Testis (tissue), 2 donors: ENCODE data around the gene GABBR2.

Source experiments
- CTCF ChIP-seq, 3 experiments: fragments of 450-650 bp in 2 of 3; fragments of 200-600 bp in 1 of 3; sonication (generic) in 1 of 3; IDR thresholded peaks; one replicate each; pipeline ENCODE4 v1.5.1; 2016 to 2019; ENCODE audit warnings: antibody characterized with exemption in 3 of 3, mild to moderate bottlenecking in 2 of 3, moderate library complexity in 1 of 3
- POLR2A ChIP-seq: fragments of 450-650 bp; IDR thresholded peaks from one replicate; pipeline ENCODE4 v1.6.1; 2017; ENCODE audit warnings: antibody characterized with exemption, mild to moderate bottlenecking, moderate library complexity

- TF ChIP-seq CTCF (IDR thresholded peaks at IDR 0.05) (no peak), POLR2A (no peak)
Observed at GRCh38 chr9:98272083-98272482, 436.7 kb downstream of the GABBR2 start.
